NCI-H226 (cell line): ENCODE results near the gene B3GNT5.
A peak's percentile ranks its signal among the peaks of the same experiment; 100 is the strongest.

Experiments used
- DNase-seq: peaks from one replicate; pipeline ENCODE4 v3.0.0-alpha.2; 2015

B3GNT5 gene

DNA sequence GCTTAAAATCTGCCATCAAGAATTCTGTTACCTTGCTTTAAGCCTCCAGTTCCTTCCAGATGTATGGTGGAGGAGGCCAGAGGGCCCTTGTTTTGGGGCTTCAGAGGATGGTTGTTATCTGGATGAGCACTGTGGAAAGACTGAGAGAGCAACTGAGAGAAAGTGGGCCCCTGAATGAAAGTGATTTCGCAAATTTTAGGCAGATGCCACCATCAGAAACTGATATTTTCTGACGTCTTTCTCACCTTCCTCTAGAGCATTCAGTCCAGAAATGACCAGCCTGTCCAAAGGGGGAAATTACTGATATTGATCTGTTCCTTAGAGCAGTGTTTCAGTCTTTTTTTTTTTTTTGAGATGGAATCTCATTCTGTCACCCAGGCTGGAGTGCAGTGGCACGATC is 13.4 kb downstream of the B3GNT5 start:
- DNase-seq, result no peak

DNA sequence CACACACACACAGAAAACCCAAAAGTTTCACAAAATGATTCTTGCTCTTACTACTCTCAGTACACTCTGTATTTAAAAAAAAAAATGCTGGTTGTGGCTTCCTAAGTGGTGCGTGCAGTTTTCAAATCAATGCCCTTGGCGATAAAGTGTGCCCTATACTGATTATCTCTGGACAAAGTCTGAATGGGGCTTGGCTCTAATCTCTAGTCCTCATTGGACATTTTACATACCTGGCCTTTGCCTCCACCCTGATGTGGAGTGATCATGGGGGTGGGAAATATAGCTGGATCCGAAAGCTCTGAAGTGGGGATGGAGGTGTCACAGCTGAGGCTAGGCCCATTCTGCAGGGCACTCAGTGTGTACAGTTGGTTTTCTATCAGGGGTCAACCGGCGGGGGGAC is 14.1 kb downstream of the B3GNT5 start:
- DNase-seq, result no peak

DNA sequence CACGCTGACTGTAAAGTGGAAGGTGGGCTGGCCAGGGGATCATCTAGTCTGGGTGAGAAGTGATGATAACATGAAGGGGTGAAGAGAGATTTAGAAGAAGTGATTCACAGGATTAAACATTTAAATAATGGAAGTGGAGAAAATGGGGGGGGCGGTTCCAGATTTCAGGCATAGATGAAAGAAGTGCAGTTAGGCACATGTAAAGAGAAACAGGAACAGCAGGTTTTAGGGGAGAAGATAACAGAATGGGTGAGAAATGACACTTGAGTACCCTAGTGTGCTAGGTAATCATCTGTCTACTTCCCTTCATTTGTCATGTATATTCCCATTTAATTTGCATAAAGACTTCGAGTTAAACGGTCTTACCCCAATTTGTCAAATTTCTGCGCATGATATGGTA is 15.3 kb downstream of the B3GNT5 start:
- no peak for DNase-seq

DNA sequence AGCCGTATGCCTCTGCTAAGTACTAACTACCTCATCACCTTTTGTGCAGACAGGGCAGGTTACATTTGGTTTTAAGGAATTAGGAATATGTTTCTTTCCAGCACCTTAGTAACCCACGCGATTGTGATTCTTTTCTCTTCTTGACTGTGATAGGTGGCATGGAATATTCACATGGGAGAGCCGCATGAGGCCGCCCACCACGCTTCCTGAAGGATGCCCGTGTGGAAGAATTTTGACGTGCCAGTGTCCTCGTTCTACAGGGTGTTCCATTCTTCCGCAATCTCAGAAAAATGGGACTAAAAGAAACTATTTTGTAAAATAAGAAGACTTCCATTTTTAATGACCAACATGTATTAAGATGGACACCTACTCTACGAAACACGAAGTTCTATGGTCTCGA is 16.3 kb downstream of the B3GNT5 start:
- DNase-seq, result no peak

DNA sequence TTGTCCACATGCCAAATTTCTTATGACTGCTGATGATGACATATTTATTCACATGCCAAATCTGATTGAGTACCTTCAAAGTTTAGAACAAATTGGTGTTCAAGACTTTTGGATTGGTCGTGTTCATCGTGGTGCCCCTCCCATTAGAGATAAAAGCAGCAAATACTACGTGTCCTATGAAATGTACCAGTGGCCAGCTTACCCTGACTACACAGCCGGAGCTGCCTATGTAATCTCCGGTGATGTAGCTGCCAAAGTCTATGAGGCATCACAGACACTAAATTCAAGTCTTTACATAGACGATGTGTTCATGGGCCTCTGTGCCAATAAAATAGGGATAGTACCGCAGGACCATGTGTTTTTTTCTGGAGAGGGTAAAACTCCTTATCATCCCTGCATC is 17.3 kb downstream of the B3GNT5 start:
- no peak for DNase-seq

DNA sequence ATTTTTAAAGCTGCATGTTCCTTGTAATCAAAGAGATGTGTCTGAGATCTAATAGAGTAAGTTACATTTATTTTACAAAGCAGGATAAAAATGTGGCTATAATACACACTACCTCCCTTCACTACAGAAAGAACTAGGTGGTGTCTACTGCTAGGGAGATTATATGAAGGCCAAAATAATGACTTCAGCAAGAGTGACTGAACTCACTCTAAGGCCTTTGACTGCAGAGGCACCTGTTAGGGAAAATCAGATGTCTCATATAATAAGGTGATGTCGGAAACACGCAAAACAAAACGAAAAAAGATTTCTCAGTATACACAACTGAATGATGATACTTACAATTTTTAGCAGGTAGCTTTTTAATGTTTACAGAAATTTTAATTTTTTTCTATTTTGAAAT is 19.1 kb downstream of the B3GNT5 start:
- DNase-seq, result no peak

DNA sequence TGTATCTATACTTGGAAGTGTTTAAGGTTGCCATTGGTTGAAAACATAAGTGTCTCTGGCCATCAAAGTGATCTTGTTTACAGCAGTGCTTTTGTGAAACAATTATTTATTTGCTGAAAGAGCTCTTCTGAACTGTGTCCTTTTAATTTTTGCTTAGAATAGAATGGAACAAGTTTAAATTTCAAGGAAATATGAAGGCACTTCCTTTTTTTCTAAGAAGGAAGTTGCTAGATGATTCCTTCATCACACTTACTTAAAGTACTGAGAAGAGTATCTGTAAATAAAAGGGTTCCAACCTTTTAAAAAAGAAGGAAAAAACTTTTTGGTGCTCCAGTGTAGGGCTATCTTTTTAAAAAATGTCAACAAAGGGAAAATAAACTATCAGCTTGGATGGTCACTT is 19.7 kb downstream of the B3GNT5 start:
- no peak for DNase-seq

DNA sequence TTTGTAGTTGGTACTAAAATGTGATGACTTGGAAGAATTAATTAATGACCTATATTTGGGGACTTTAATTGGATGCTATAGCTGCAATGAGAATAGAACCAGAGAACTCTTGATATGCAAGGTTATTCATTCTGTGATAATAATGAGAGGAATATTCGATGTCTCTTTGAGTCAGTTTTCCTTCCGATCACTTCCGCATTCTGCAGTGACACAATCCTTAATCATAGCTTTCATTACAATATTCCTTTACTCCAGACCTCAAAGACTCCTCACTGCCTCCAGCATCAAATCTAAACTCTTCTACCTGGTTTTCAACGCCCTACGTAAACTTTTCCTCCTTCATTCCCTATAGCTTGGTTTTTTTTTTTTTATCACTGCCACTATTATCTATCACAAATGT is 21.6 kb downstream of the B3GNT5 start:
- no peak for DNase-seq

DNA sequence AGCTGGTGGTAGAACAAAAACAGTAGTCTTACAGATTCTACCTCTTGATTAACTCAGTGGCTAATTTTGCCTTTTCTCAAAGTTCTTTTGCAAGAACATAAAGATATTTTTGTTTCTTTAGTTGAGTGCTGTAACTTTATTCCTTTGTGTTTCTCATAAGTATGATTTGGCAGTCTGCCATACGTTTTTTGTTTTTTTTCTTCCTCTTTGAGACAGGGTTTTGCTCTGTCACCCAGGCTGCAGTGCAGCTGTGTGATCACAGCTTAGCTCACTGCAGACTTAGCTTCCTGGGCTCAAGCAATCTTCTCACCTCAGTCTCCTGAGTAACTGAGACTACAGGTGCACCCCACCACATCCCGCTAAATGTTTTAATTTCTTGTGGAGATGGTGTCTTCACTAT is 22.4 kb downstream of the B3GNT5 start:
- DNase-seq, result no peak

DNA sequence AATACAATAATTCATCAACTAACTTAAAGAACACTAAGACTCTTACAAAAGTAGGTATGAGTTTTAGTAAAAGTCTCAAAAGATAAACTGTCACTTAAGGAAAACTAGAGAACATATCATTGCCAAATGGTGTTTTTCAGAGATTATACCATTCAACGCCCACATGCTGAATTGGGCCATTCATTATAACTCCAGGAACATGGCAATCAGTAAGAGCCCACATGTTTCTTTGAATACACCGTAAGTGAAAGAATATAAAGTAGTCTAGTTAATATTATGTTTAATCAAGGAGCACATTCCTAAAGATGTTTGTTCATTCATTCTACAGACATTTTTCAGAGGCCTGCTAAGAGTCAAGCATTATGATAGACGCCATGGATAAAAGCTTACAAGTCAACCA is 22.9 kb downstream of the B3GNT5 start:
- DNase-seq, result no peak

DNA sequence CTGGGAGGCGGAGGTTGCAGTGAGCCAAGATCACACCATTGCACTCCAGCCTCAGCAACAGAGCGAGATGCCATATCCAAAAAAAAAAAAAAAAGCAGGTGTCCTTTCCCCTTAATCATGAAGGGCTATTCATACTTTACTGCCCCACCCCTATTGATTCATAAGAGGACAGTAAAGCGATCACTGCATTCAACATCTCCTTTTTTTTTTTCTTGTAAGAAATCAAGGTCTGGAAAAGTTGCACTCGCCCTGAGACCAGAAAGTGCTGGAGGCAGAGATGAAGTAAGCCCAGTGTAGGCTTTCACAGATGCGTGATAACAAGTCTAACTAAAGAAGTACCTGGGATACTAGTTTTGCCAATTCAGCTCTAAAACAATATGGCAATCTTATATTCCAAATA is 24.2 kb downstream of the B3GNT5 start:
- no peak for DNase-seq

DNA sequence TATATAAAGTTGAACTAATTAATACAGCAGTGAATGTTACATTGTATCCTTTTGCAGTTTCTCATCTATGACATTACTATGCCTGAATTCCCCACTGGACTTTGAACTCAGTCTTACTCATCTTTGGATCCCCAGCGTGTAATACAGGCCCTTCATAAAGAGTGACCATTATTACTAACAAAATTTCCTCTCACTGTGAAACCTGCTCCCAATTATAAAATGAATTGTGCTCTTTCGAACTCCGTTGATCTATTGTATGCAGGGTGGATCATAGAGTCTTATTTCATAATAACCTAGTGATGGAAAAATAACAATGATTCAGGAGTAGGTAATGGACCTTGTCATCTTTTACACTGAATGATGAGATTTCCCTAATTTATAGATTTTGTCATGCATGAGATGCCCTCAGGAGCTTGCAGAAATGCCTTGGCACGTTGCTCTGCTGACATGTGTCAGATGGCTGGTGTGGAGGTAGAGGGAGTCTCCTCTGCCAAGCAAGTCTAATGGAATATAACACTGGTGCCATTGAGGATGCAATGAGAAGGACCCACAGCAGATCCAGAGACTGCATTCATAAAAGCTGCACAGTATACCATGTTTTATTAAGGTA is 25.5 kb downstream of the B3GNT5 start:
- no peak for DNase-seq

DNA sequence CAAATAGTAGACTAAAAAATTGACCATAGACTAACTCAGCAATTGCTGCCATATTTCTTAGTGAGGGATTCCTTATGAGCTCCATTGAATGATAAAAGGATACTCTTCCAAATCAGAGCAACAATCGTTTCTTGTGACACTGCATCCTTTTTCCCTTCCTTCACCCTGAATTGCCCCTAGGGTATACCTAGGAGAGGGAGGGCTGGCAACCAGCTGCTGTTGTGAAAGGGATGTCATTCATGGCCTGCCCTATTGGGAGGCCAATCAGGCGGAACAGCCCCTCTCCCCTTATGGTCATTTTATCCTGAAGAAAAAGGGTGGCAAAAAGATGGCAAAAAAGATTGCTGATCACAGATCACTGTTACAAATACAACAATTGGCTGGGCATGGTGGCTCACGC is 26.3 kb downstream of the B3GNT5 start:
- no peak for DNase-seq

DNA sequence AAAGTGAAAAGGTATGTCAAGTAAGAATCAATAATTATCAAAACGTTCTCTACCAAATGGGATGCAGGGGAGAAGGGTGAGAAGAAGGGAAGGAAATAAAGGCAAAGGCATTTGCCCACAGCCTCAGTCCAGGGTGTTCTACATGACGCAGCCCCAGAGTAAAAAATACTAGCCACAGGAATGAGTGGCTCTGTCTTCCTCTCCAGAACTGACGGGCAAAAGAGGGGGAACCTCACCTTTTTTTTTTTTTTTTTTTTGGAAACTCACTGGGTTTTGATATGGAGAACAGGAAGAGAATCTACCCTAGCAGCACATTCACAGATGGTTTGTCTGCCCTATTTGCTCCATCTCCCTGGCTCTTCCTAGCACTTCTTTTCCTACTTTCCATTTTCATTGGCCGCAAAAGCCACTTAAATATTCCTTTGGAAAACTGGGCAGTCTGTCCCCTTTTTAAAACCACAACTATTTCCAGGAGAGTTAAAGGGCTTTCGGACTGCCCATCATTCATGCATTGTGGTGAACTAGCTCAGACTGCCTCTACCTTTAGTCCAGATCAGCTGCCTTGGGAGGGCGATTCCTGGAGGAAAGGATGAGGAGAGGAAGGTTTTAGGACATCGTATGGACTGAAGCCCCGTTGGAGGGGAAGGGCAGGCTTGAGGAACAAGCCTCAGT is 28.2 kb downstream of the B3GNT5 start:
- DNase-seq, result no peak

DNA sequence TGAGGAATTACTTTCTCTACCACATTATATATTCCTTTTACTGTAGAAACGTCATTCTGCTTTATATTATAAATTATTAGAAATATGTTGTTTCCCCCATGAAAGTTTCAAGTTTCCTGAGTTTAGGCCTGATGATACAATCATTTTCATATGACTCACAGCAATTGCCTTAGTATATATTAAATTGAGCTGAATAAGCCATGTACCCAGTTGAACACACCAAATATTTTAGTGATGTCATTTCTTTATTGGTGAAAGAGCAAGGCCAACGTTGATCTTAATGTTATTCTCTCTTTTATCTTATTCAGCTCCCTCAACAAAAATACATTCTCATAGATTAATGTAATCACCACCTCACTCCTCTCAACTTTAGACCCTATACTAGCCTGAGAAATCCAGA is 30.8 kb downstream of the B3GNT5 start:
- DNase-seq, result no peak

DNA sequence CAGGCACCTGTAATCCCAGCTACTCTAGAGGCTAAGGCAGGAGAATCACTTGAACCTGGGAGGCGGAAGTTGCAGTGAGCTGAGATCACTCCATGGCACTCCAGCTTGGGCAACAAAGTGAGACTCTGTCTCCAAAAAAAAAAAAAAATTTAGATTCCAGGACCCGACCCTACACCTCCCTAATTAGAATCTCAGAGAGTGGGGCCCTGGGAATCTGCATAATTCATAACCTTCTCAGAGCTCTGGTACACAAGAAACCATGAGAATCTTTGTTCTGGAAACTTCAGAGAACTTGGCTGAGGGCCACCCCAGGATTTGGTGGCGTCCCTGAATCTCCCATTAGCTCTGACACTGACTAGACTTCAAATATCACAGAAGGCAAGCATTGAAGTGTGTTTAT is 31.5 kb downstream of the B3GNT5 start:
- DNase-seq, result no peak

DNA sequence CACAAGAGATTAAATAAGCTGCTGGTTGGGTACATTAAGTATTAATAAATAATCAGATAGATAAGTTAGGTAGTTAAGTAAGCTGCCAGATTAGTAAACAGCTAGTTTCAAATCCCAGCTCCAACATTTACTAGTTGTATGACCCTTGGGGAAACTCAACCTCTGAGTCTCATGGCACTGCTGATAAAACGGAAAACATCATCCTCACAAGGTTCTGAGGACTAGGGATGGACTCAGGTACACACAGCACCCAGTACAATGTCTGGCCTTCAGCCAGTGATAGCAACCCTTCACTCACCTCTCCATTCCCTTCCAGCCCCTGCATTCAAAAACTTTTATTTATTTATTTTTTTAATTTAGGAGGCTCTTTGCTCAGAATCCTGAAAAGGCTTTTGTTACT is 32.3 kb downstream of the B3GNT5 start:
- no peak for DNase-seq

DNA sequence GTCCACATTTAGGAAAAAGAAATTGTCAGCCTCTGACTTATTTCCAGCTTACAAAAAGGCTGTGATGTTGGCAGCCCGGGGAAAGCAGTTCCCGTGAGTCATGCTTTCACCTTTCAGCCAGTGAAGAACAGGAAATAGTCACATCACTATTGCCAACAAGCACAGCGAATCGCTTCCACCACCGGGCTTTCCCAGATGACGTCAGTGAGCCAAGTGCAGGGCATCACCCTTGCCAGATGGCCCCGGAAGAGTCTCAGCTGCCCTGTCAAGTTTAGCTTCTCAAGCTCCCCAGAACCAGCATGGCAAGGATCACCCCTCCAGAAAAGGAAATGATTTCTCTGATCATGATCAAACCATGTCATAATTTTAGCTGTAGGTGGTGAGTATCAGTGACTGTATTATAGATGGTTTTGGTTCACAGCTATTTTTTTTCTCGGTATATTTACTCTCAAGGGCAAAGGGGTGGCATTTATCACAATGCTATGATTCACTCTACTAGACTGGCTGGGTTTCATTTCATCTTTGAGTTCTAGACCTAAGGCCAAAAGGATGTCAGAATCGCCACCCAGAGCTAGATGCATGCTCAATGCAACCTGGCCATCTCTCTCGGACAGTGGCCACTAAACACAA is 32.9 kb downstream of the B3GNT5 start:
- DNase-seq, result peak; percentile 99

DNA sequence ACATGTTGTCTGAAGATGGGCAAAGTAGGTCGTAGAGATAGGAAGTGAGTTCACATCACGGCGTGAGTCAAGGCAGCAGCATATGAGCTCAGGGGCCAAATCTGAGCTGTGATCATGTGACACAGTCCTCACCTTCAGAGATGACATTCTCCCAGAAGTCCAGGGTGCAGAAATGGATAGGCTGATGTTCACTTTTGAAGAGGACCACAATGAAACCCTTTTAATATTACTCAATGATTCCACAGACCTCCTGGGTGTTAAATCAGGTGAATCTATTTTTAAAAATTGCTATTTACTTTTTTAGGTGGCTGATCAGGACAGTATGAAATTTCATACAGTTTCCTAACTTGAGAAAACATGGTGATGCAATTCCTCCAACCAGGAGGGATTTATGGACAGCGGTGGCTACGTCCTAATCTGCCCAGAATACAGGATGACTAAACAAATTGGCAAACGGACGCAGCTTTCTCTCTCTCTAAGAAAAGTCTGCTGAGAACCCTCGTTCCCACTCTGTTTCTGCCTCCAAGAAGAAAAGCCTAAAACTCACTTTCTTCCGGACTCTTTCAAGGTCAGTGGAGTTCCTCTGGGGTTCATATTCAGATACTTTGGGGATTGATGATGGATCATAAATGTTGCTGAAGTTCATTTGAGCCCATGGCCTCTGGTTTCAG is 34.4 kb downstream of the B3GNT5 start:
- DNase-seq, result peak; percentile 79

DNA sequence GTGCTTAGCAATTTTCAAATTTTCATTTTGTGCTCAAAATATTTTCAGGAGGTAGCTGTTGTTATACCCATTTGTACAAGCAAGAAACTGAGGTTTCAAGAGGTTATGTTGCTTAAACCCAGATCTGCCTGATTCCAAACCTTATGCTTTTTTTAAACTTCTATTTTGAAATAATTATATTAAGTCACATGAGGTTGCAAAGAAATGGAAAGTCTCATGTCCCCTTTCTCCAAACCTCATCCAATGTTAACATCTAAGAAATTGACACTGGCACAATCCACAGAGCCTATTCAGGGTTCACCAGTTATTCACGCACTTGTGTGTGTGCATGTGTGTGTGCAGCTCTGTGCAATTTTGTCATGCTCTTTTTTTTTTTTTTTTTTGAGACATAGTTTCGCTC is 35.1 kb downstream of the B3GNT5 start:
- no peak for DNase-seq

DNA sequence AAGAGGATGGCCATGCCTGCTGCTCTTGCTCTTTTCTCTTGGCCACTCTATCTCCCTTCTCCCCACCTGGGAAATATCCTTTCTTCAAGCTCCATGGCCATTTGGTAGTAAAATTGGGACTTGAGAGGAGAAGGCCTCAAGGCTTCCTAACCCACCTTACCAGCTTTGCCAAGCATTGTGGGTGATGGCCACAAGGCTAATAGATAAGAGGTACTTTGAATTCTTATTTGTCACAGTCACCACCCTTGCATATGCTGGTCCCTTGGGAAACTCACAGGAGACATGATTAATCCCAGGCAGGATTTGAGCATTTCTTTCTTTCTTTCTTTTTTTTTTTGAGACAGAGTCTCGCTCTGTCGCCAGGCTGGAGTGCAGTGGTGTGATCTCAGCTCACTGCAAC is 37.2 kb downstream of the B3GNT5 start:
- no peak for DNase-seq

DNA sequence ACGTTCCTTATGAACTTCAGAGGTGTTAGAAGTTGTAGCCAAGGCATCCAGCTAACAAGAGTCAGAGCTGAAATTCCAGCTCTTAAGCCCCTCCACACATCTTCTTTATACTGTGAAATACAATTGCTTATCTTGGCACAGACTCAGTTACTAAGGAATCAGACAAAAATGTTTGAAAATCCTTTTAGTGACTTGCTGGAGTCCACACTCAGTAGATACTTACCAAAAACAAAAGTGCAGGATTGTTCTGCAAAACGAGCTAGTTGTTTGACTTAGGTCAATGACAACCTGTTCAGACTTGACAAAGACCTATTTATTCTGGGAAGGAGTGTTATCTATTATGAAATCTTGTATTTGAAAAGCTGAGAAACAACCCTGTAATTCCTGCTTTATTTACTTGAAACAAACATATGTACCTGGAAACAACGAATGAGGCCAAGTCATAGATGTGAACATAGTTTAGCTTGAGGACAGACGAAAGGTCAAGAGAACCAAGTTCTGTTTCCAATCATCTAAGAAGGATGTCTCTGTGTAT is 38.5 kb downstream of the B3GNT5 start:
- DNase-seq, result no peak

DNA sequence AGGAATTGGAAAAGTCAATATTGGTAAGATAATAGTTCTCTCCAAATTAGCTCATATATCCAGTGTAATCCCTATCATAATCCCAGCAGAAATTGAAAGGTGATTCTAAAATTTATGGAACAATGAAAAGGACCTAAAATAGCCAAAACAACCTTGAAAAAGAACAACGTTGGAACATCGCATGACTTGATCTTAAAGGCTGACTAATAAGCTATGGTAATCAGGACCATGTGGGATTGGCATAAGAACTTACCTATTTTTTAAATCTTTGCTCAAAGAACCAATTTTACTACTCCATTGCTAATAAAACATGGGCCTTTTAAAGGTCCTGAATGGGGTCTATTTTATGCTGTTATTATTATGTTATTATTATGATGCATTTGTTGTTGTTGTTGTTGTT is 40.9 kb downstream of the B3GNT5 start:
- DNase-seq, result no peak

DNA sequence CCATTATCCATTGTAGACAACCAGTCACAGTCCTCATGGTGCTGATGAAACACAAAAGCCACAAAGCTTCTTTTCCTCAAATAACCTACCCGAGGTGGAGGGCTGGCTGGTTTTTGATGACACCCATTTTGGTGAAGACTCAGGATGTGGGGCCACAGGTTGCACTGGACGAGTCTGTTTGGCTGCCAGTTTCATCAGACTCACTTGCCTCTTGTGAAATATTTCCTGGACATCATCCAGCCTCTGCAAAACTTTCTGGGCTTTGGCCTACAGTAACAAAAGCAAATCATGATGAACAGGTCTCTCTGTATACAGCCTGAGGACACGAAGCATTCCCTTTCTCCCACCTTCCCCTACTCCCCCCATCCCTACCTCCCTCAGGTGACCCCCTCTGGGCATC is 42.2 kb downstream of the B3GNT5 start:
- peak; percentile 89 for DNase-seq
